GM18873 (cell line): ENCODE results near the gene UPP2.

Source experiments
- ATAC-seq: cut with Tn5 transposase; IDR thresholded peaks from one replicate; pipeline ENCODE4 v1.9.1; 2021; ENCODE audit warnings: mild to moderate bottlenecking, moderate library complexity, moderate number of reproducible peaks; ENCODE audit not compliant: unreplicated experiment, low FRiP score

Gene UPP2

GRCh38 chr2:158135096-158135495 lies 33.4 kb downstream of the UPP2 start:
- no peak for ATAC-seq

DNA sequence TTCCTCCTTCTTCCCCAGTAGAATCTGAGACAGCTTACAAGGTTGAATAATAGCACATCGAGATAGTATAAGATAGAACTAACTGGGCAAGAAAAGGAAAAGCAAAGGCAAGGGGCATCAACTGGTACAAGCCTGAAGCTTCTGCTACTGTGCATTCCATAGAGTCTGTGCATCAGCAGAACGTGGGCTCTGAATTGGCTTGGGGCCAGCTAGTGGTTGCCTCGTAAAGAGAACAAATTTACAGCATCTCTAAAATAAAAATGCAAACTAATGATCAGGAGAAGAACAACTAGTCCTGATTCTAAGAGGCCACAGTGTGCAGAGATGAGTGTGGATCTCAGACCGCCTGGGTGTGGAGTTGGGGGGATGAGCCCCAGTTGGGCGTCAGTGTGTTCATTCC lies 36.6 kb downstream of the UPP2 start:
- no peak for ATAC-seq

GRCh38 chr2:158140201-158140600 lies 38.5 kb downstream of the UPP2 start:
- no peak for ATAC-seq

- no peak for ATAC-seq
These were observed 40.5 kb downstream of the UPP2 start for GRCh38 chr2:158142165-158142564.

- no peak for ATAC-seq
These were observed 41.1 kb downstream of the UPP2 start for GRCh38 chr2:158142568-158143332.

GRCh38 chr2:158143703-158144360 lies 42.2 kb downstream of the UPP2 start:
- ATAC-seq = no peak

DNA sequence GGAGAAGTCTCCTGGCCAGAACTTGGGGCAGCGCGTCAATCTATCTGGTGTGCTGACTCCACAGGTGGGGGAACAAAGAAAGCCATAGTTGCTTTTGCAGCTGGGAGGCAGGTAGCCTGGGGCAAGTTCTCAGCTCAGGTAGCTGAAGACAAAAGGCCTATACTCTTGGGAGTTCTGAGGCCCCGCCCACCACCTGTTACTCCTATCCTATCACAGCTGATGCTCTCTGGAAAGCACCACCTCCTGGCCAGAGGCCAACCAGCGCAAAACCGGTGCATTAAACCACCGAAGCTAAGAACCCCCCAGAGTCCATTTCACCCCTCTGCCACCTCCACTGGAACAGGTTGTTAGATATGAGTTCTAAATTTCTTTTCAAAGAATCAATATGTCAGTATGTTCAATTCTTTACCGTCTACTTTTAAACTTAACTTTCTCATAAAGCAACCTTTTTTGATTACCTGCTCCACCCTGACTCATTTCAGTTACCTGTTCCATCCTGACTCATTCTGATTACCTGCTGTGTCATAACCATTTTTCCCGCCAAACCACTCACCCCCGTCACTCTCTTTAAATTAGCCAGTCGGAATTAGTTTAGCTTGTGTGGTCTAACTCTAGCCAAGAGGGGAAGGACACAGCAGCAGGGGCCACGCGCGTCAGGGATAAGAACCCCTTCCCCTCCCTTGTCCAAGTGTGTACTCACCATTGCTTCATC lies 43.4 kb downstream of the UPP2 start:
- no peak for ATAC-seq

GRCh38 chr2:158153270-158154015 lies 51.8 kb downstream of the UPP2 start:
- ATAC-seq = no peak

- no peak for ATAC-seq
These were observed 52.9 kb downstream of the UPP2 start for GRCh38 chr2:158154596-158154995.

- no peak for ATAC-seq
These were observed 71.0 kb downstream of the UPP2 start for GRCh38 chr2:158172719-158173118.

- no peak for ATAC-seq
These were observed 72.8 kb downstream of the UPP2 start for GRCh38 chr2:158174495-158174894.

- ATAC-seq = no peak
These were observed 73.3 kb downstream of the UPP2 start for GRCh38 chr2:158174956-158175355.

GRCh38 chr2:158178646-158179045 lies 77.0 kb downstream of the UPP2 start:
- ATAC-seq = no peak

- no peak for ATAC-seq
These were observed 78.0 kb downstream of the UPP2 start for GRCh38 chr2:158179660-158180059.

GRCh38 chr2:158181171-158181570 lies 79.5 kb downstream of the UPP2 start:
- ATAC-seq = no peak

GRCh38 chr2:158182676-158183295 lies 81.1 kb downstream of the UPP2 start:
- ATAC-seq = no peak

DNA sequence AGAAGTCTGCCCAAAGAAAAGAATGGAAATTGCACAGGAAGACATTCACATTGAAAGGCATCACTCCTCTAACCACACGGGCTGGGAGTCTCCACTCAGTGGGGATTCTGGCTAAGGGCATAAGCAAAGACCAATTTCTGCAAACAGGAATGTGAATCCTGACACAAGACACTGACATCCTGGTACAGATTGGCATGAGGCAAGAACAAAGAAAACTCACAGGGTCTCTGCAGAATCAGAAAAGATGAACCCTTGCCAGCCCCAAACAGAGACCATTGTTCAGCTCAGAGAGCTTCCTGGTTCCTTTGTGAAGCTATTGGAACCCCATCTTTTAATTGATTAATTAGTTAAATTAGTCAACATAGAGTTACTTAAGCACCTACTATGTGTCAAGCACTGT lies 82.3 kb downstream of the UPP2 start:
- no peak for ATAC-seq

DNA sequence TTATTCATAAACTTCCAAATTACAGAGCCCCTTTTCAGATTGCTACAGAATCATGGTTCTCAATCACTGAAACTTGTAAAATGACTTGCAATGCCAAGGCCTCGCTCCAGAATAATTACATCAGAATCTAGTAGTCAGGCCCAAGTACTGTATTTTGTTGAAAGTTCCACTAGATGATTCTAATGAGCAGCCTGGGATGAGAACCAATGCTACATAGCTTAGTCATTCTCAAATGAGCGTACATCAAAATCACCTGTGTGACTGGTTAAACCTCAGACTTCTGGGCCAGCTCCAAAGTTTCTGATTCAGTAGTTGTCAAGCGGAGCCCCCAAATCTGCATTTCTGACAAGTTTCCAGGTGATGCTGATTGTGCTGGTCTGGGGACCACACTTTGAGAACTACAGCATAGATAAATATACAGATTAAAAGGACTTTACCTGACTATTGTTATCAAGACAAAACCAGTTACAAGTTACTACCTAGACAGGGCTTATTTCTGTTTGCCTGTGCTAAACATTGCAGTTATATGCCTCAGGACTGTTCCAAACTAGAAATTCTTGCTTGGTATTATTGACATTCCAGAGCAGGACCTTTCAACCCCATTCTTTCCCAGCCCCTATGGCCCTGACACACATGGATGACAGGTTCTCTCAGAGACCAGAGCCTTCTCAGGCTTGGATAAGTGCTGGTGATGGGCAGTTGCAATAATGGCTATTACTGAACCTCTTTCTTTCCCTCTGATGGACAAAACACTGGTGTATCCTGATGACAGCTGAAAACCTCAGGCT lies 83.1 kb downstream of the UPP2 start:
- ATAC-seq = no peak
